Ectodermal cell (in vitro differentiated cells): ENCODE results near the gene SEC62. TPM values are rescaled to one million over a fixed set of nuclear protein-coding genes. Genes with fewer than 3 reads are reported as not detected.

Experiments
- H3K27ac ChIP-seq: 2 replicates; pipeline ENCODE4 v1.7.0; 2013; ENCODE audit warnings: mild to moderate bottlenecking, low read depth, low read length; ENCODE audit not compliant: insufficient read depth, poor library complexity, severe bottlenecking
- H3K27me3 ChIP-seq: 2 replicates; pipeline ENCODE4 v1.7.0; 2013; ENCODE audit warnings: mild to moderate bottlenecking, low read length; ENCODE audit not compliant: insufficient read depth, control insufficient read depth, poor library complexity, severe bottlenecking
- H3K36me3 ChIP-seq: one replicate; pipeline ENCODE4 v1.7.0; 2013; ENCODE audit warnings: low read length; ENCODE audit not compliant: control insufficient read depth, insufficient read depth
- H3K4me1 ChIP-seq: one replicate; pipeline ENCODE4 v1.7.0; 2013; ENCODE audit warnings: low read length; ENCODE audit not compliant: control insufficient read depth, insufficient read depth
- H3K4me3 ChIP-seq: 2 replicates; pipeline ENCODE4 v1.7.0; 2013; ENCODE audit warnings: low read depth, low read length, control low read depth; ENCODE audit not compliant: insufficient read depth
- H3K9me3 ChIP-seq: 2 replicates; pipeline ENCODE4 v1.7.0; 2013; ENCODE audit warnings: mild to moderate bottlenecking, low read length, moderate library complexity; ENCODE audit not compliant: control insufficient read depth
- WGBS, 2 experiments: methylation state at CpG; one replicate each; pipeline ENCODE4 v1.1.7; 2013; ENCODE audit warnings: missing lambda C conversion rate in 2 of 2; 5-methylcytosine and 5-hydroxymethylcytosine counted together
- polyA plus RNA-seq, 4 experiments: library from polyadenylated mRNA; stranded (reverse); fragments of 50-300 nt; gene quantifications; one replicate each; pipeline ENCODE4 v1.2.3, GENCODE V29; 2013

SEC62 gene
- polyA plus RNA-seq (2013, experiment 1 of 4): 70.8 TPM
- 76.7 TPM for polyA plus RNA-seq (2013, experiment 2 of 4)
- 49.9 TPM for polyA plus RNA-seq (2013, experiment 3 of 4)
- 54.7 TPM for polyA plus RNA-seq (2013, experiment 4 of 4)

GRCh38 chr3:169966428-169966950 lies at the start of gene SEC62:
Gene SEC62, plus strand, starts transcription at chr3:169966807. Its CDS starts 16 bp downstream, at chr3:169966823.
- peak within 1 kb of the TSS; percentile 64 for H3K4me3 ChIP-seq
- no peaks in the 10 kb centered on the region for H3K36me3 ChIP-seq
- H3K27ac ChIP-seq: peak within 1 kb of the TSS; percentile 79
- H3K9me3 ChIP-seq: no peaks in the 10 kb centered on the region
- H3K27me3 ChIP-seq: no peaks in the 10 kb centered on the region
- WGBS, 2 experiments: 1 to 2% methylated on average over 37 of the region's 37 CpGs
- H3K4me1 ChIP-seq: peaks cover 12% of the 10 kb centered on the region

- Histone ChIP-seq H3K27me3 (no peaks in the 10 kb centered on the region), H3K36me3 (no peaks in the 10 kb centered on the region), H3K27ac (no peak overlapping the region), H3K4me3 (no peak overlapping the region), H3K4me1 (no peaks in the 10 kb centered on the region), H3K9me3 (no peaks in the 10 kb centered on the region)
- 73 to 75% methylated on average over 8 of the region's 8 CpGs for WGBS, 2 experiments
These were observed 43.4 kb upstream of the SEC62 start for GRCh38 chr3:169923189-169923588.

GRCh38 chr3:169923831-169924230 lies 42.8 kb upstream of the SEC62 start:
- H3K36me3 ChIP-seq: no peaks in the 10 kb centered on the region
- no peaks in the 10 kb centered on the region for H3K4me1 ChIP-seq
- 93 to 95% methylated on average over 1 of the region's 1 CpG for WGBS, 2 experiments
- no peaks in the 10 kb centered on the region for H3K27me3 ChIP-seq
- H3K27ac ChIP-seq: no peak overlapping the region
- no peaks in the 10 kb centered on the region for H3K9me3 ChIP-seq
- no peak overlapping the region for H3K4me3 ChIP-seq

- 86 to 90% methylated on average over 3 of the region's 3 CpGs for WGBS, 2 experiments
- Histone ChIP-seq H3K4me1 (no peaks in the 10 kb centered on the region), H3K9me3 (no peaks in the 10 kb centered on the region), H3K27me3 (no peaks in the 10 kb centered on the region), H3K36me3 (no peaks in the 10 kb centered on the region), H3K4me3 (no peak overlapping the region), H3K27ac (no peak overlapping the region)
These were observed 36.6 kb upstream of the SEC62 start for GRCh38 chr3:169929830-169930519.

- 91 to 96% methylated on average over 3 of the region's 3 CpGs for WGBS, 2 experiments
- Histone ChIP-seq H3K36me3 (no peaks in the 10 kb centered on the region), H3K9me3 (no peaks in the 10 kb centered on the region), H3K27ac (no peak overlapping the region), H3K4me1 (no peaks in the 10 kb centered on the region), H3K4me3 (no peak overlapping the region), H3K27me3 (no peaks in the 10 kb centered on the region)
These were observed 35.8 kb upstream of the SEC62 start for GRCh38 chr3:169930843-169931242.

GRCh38 chr3:169931747-169932520 lies 34.7 kb upstream of the SEC62 start:
- 94 to 96% methylated on average over 14 of the region's 14 CpGs for WGBS, 2 experiments
- Histone ChIP-seq H3K27me3 (no peaks in the 10 kb centered on the region), H3K4me1 (no peaks in the 10 kb centered on the region), H3K4me3 (no peak overlapping the region), H3K9me3 (no peaks in the 10 kb centered on the region), H3K36me3 (no peaks in the 10 kb centered on the region), H3K27ac (no peak overlapping the region)

GRCh38 chr3:169939320-169939719 lies 27.3 kb upstream of the SEC62 start:
- Histone ChIP-seq H3K27me3 (no peaks in the 10 kb centered on the region), H3K4me3 (no peak overlapping the region), H3K4me1 (no peaks in the 10 kb centered on the region), H3K27ac (no peak overlapping the region), H3K9me3 (no peaks in the 10 kb centered on the region), H3K36me3 (no peaks in the 10 kb centered on the region)
- 82% methylated on average over 1 of the region's 1 CpG; no CpG with 5 or more reads in 1 of the 2 experiments for WGBS, 2 experiments

GRCh38 chr3:169939751-169940150 lies 26.9 kb upstream of the SEC62 start:
- Histone ChIP-seq H3K4me3 (no peak overlapping the region), H3K36me3 (no peaks in the 10 kb centered on the region), H3K27ac (no peak overlapping the region), H3K4me1 (no peaks in the 10 kb centered on the region), H3K27me3 (no peaks in the 10 kb centered on the region), H3K9me3 (no peaks in the 10 kb centered on the region)
- WGBS, 2 experiments: 79 to 83% methylated on average over 5 of the region's 5 CpGs

GRCh38 chr3:169940470-169941181 lies 26.0 kb upstream of the SEC62 start:
- 93% methylated on average over 5 of the region's 6 CpGs for WGBS, 2 experiments
- Histone ChIP-seq H3K4me1 (no peaks in the 10 kb centered on the region), H3K27me3 (no peaks in the 10 kb centered on the region), H3K36me3 (no peaks in the 10 kb centered on the region), H3K4me3 (no peak overlapping the region), H3K27ac (no peak overlapping the region), H3K9me3 (no peaks in the 10 kb centered on the region)

- no peak overlapping the region for H3K4me3 ChIP-seq
- H3K9me3 ChIP-seq: no peaks in the 10 kb centered on the region
- H3K27ac ChIP-seq: no peak overlapping the region
- no peaks in the 10 kb centered on the region for H3K27me3 ChIP-seq
- 90% methylated on average over 7 of the region's 7 CpGs for WGBS, 2 experiments
- no peaks in the 10 kb centered on the region for H3K36me3 ChIP-seq
- H3K4me1 ChIP-seq: no peaks in the 10 kb centered on the region
These were observed 21.3 kb upstream of the SEC62 start for GRCh38 chr3:169945313-169945712.
